ENCODE measurements around the gene WDR5B.
"Not testable (repeated sequence)": the region's sequence is repeated elsewhere in the genome, so short reads cannot be mapped to it uniquely, and the experiment has no call there.

Gene WDR5B

GRCh38 chr3:122365582-122366378 is 50.1 kb downstream of the WDR5B start:
- DNase-seq (ENCODE audit: low spot score): not testable (repeated sequence)

- DNase-seq (ENCODE audit: low spot score): no peak
These were observed 50.8 kb downstream of the WDR5B start for GRCh38 chr3:122365073-122365472.

- no peak for DNase-seq (ENCODE audit: low spot score)
These were observed 51.4 kb downstream of the WDR5B start for GRCh38 chr3:122364490-122364889.

Measured in COLO829 (cell line).